Esophagus squamous epithelium (tissue), 5 donors: Measurements from ENCODE around the gene RERE. TPM values are rescaled to one million over a fixed set of nuclear protein-coding genes. Genes with fewer than 3 reads are reported as not detected.

Experiments used
- DNase-seq: peaks from one replicate; lab custom pipeline; 2025; lab: John Stamatoyannopoulos, UW
- H3K27ac ChIP-seq, 4 donors: fragments of 200-600 bp; sonication (generic); one replicate each; pipeline ENCODE4 v1.5.1; 2016 to 2019; ENCODE audit warnings: mild to moderate bottlenecking in 1 of 4
- H3K27me3 ChIP-seq, 4 donors: fragments of 200-600 bp; sonication (generic); 1 replicate in 3 of 4; 2 replicates in 1 of 4; pipeline versions ENCODE4 v1.5.1 to v1.6.0; 2017 to 2021; ENCODE audit warnings: antibody characterized with exemption in 1 of 4
- H3K36me3 ChIP-seq, 3 donors: fragments of 200-600 bp; sonication (generic); one replicate each; pipeline ENCODE4 v1.5.1; 2016 to 2019
- H3K4me1 ChIP-seq, 3 donors: fragments of 200-600 bp; sonication (generic); one replicate each; pipeline ENCODE4 v1.5.1; 2017 to 2019
- H3K4me3 ChIP-seq, 4 donors: fragments of 200-600 bp; sonication (generic); 1 replicate in 3 of 4; 2 replicates in 1 of 4; pipeline ENCODE4 v1.5.1; 2016 to 2019; ENCODE audit warnings: mild to moderate bottlenecking in 2 of 4, moderate library complexity in 1 of 4
- H3K9me3 ChIP-seq, 3 donors: fragments of 200-600 bp; sonication (generic); one replicate each; pipeline ENCODE4 v1.5.1; 2016 to 2019
- CTCF ChIP-seq, 6 experiments: fragments of 450-650 bp in 4 of 6; fragments of 200-600 bp in 2 of 6; sonication (generic) in 2 of 6; IDR thresholded peaks; one replicate each; pipeline ENCODE4 v1.5.1; 2016 to 2019; ENCODE audit warnings: antibody characterized with exemption in 6 of 6, mild to moderate bottlenecking in 4 of 6, moderate library complexity in 4 of 6
- POLR2A ChIP-seq, 4 donors: fragments of 450-650 bp; IDR thresholded peaks; one replicate each; pipeline ENCODE4 v1.6.1; 2017; ENCODE audit warnings: antibody characterized with exemption in 4 of 4, mild to moderate bottlenecking in 4 of 4, moderate library complexity in 3 of 4
- WGBS, 2 donors: methylation state at CpG; one replicate each; pipeline ENCODE4 v1.1.5; 2018; 5-methylcytosine and 5-hydroxymethylcytosine counted together
- intact Hi-C: fragments of 100-400 bp; cut with DNase I; formaldehyde crosslinking; loops from one replicate; pipeline ENCODE4 v1.15.0; 2022
- total RNA-seq, 4 donors: library from RNA; depleted of rRNA; stranded (reverse); fragments of >200 nt; gene quantifications; one replicate each; pipeline ENCODE4 v1.1.0, GENCODE V29; 2016
- donor health status: DM: yes; HTN: yes; CAD: no.

Gene RERE
- total RNA-seq, 4 donors from 2014 or later, result 27.5 to 56.6 (median 32.1) TPM

GRCh38 chr1:8495928-8496401, 321.5 kb downstream of the RERE start:
- no peak for DNase-seq
- intact Hi-C loops, result no loop called here
- Histone ChIP-seq H3K4me1 (peaks cover 3 to 42% (median 8%) of the 10 kb centered on the region in 3 donors), H3K36me3 (peaks cover 3 to 65% (median 5%) of the 10 kb centered on the region in 3 donors), H3K27ac (peak overlapping the region in 2 of 4 donors; percentile 61 to 77), H3K27me3 (no peaks in the 10 kb centered on the region), H3K9me3 (no peaks in the 10 kb centered on the region), H3K4me3 (no peak overlapping the region)
- no peak for TF ChIP-seq CTCF (IDR thresholded peaks at IDR 0.05)
- no peak for TF ChIP-seq POLR2A (IDR thresholded peaks at IDR 0.05)
- WGBS, 2 donors, result 74% methylated on average over 6 of the region's 6 CpGs

DNA sequence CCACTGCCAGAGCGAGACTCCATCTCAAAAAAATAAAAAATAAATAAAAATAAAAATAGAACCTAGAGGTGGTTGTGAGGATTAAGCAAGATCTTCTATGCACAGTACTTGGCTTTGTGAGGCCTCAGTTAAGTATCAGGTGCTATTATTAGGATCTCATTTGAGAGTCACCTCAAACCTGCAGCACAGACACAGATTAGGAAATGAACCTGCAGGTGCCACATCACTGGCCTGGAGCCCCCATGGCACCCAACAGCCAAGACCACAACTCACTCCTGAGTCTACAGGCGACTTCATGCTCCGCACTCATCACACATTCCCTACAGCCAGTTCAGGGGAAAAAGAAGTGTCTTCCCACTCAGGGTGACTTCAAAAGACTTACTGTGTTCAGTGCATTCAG, 322.8 kb downstream of the RERE start:
- no peak for TF ChIP-seq CTCF (IDR thresholded peaks at IDR 0.05)

GRCh38 chr1:8493916-8494540, 323.4 kb downstream of the RERE start:
- no peaks in the 10 kb centered on the region for H3K27me3 ChIP-seq
- H3K4me3 ChIP-seq, result no peak overlapping the region
- no peak for DNase-seq
- peaks cover 3 to 54% (median 8%) of the 10 kb centered on the region in 3 donors for H3K4me1 ChIP-seq
- intact Hi-C loops, result no loop called here
- H3K27ac ChIP-seq, result peak overlapping the region in 1 of 4 donors; percentile 32
- WGBS, 2 donors, result 65 to 80% methylated on average over 7 of the region's 7 CpGs
- TF ChIP-seq POLR2A (IDR thresholded peaks at IDR 0.05) (no peak), CTCF (IDR thresholded peaks at IDR 0.05) (no peak)
- H3K36me3 ChIP-seq, result peaks cover 3 to 54% (median 5%) of the 10 kb centered on the region in 3 donors
- no peaks in the 10 kb centered on the region for H3K9me3 ChIP-seq

More for the DNA sequence above, 322.8 kb downstream of the RERE start:
- intact Hi-C loops, result no loop called here
- Histone ChIP-seq H3K27ac (no peak overlapping the region), H3K9me3 (no peaks in the 10 kb centered on the region), H3K27me3 (no peaks in the 10 kb centered on the region), H3K4me3 (no peak overlapping the region), H3K36me3 (peaks cover 3 to 60% (median 5%) of the 10 kb centered on the region in 3 donors), H3K4me1 (peaks cover 3 to 51% (median 8%) of the 10 kb centered on the region in 3 donors)
- 83 to 88% methylated on average over 3 of the region's 3 CpGs for WGBS, 2 donors
- no peak for DNase-seq

- Histone ChIP-seq H3K9me3 (no peaks in the 10 kb centered on the region), H3K27me3 (no peaks in the 10 kb centered on the region), H3K27ac (no peak overlapping the region), H3K4me1 (peaks cover 0 to 24% (median 0%) of the 10 kb centered on the region in 3 donors), H3K36me3 (peaks cover 0 to 8% (median 0%) of the 10 kb centered on the region in 3 donors), H3K4me3 (no peak overlapping the region)
- no peak for TF ChIP-seq POLR2A (IDR thresholded peaks at IDR 0.05)
- no peak for TF ChIP-seq CTCF (IDR thresholded peaks at IDR 0.05)
- 85 to 95% methylated on average over 2 of the region's 2 CpGs for WGBS, 2 donors
- DNase-seq, result no peak
- intact Hi-C loops, result no loop called here
Observed at GRCh38 chr1:8487249-8487648, 330.2 kb downstream of the RERE start.

DNA sequence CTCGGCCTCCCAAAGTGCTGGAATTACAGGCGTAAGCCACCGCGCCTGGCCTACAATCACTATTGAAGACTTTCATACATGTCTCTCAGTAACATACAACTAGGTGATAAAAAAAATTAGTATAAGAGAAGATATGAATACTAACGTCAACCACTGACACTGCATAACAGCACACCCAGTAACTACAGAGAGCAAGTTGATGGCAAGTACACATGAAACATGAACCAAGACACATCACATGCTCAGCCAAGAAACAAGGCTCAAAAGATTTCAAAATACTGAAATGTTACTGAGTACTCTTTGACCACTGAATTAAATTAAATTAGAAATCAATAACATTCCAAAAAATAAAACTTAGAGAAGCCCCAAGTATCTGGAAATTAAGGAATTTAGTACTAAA, 331.4 kb downstream of the RERE start:
- Histone ChIP-seq H3K4me1 (peaks cover 0 to 24% (median 0%) of the 10 kb centered on the region in 3 donors), H3K27me3 (no peaks in the 10 kb centered on the region), H3K27ac (no peak overlapping the region), H3K9me3 (no peaks in the 10 kb centered on the region), H3K4me3 (no peak overlapping the region), H3K36me3 (peaks cover 0 to 8% (median 0%) of the 10 kb centered on the region in 3 donors)
- DNase-seq, result no peak
- no peak for TF ChIP-seq POLR2A (IDR thresholded peaks at IDR 0.05)
- TF ChIP-seq CTCF (IDR thresholded peaks at IDR 0.05), result no peak
- WGBS, 2 donors, result 89 to 100% methylated on average over 2 to 5 of the region's 5 CpGs
- intact Hi-C loops, result no loop called here
